H7 (cell line): ENCODE measurements around the gene SMIM10L1. TPM values are rescaled to one million over a fixed set of nuclear protein-coding genes. Genes with fewer than 3 reads are reported as not detected.

Experiments used
- DNase-seq: peaks from one replicate; pipeline ENCODE4 v3.0.0; 2012
- H3K27me3 ChIP-seq: 2 replicates; pipeline ENCODE4 v1.6.0; 2011; ENCODE audit warnings: mild to moderate bottlenecking, low read length; ENCODE audit not compliant: control insufficient read depth, insufficient read depth
- H3K36me3 ChIP-seq: replicated peaks from 2 replicates; pipeline ENCODE4 v1.5.1; 2011; ENCODE audit warnings: low read length; ENCODE audit not compliant: control insufficient read depth, insufficient read depth
- H3K4me3 ChIP-seq: 2 replicates; pipeline ENCODE4 v1.5.1; 2011; ENCODE audit warnings: low read depth, mild to moderate bottlenecking, control low read depth, low read length, moderate library complexity; ENCODE audit not compliant: insufficient read depth
- total RNA-seq: library from RNA; depleted of rRNA; stranded (reverse); fragments of >200 nt; shearing (Covaris generic); gene quantifications from 2 replicates; pipeline ENCODE4 v1.2.3, GENCODE V29; 2014; rRNA removed

Gene SMIM10L1
- 4.5 and 6.2 TPM in 2 replicates for total RNA-seq

DNA sequence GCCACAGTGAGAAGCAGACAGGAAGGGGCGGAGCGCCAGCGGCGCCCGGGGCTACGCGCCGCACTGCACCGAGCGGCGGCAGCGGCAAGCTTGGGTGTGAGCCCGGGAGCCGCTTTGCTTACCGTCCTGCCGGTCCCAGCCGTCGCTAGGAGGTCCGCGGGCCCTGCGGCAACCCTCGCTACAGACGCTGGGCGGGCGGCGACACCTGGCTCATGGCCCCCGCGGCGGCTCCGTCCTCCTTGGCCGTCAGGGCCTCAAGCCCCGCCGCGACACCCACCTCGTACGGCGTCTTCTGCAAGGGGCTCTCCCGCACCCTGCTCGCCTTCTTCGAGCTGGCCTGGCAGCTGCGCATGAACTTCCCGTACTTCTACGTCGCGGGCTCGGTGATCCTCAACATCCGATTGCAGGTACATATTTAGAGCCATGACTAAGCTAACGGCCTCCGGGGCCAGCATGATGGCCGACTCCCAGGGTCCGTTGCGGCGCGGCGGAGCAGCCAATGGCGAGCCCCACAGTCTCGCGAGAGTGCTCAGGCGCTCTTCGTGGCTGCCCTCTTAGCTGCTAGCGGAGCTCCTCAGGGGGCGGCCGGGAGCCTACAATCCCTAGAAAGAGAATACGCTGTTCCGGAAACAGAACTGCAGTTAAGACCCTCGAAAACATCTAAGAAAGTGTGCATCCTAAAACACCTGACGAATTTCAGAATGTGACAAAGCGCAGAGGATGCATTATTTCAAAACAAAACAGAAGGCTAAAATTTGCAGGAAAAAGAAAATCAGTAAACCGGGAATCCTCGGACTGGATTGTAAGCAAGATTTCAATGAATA lies at the start of gene SMIM10L1:
SMIM10L1 (plus strand) TSS at position 50 of the 824 bp plus-strand sequence; CDS start at position 213, 163 bp downstream.
- DNase-seq: peak; percentile 85
- Histone ChIP-seq H3K27me3 (no peaks in the 10 kb centered on the region), H3K4me3 (peak within 1 kb of the TSS; percentile 90), H3K36me3 (no peaks in the 10 kb centered on the region; the same call in 1 of the 2 replicates)

DNA sequence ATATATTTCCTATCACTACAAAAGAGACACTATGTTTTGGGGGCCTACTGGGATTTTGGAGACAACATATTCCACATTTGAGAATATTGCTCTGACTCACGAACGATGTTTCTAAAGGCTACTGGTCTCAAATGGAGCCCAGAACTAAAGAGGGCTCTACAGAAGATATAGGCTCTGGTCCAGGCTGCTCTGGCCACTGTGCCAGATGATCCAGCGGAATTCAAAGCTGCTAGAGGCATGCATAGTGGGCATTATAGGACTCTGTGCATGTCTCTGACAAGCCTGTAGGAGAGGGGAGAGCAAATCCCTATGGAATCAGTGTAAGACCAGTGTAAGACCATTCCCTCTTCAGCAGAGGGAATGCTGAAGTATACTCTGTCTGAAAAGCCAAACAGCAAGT lies 40.6 kb upstream of the SMIM10L1 start:
- no peak overlapping the region for H3K4me3 ChIP-seq
- no peaks in the 10 kb centered on the region for H3K27me3 ChIP-seq
- no peaks in the 10 kb centered on the region for H3K36me3 ChIP-seq

DNA sequence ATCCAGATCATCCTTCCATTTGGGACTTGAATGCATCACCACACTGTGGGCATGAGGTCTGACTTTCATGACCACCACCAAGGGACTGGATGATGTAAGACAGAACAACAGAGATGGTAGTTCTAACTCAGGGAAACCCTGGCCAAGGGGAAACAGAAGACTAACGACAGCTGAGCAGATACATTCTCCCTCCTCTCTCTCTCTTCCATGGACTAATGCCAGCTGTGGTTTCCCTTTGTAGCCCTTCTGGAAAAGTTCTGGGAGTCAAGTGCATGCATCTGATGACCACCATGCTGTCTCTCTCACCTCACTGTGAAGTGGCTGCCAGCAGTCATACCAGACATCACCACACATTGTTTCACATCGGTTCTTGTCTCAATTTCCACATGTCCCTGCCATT lies 40.0 kb upstream of the SMIM10L1 start:
- Histone ChIP-seq H3K4me3 (no peak overlapping the region), H3K27me3 (no peaks in the 10 kb centered on the region), H3K36me3 (no peaks in the 10 kb centered on the region)
- no peak for DNase-seq

More for the DNA sequence above, 40.6 kb upstream of the SMIM10L1 start:
- DNase-seq: no peak

DNA sequence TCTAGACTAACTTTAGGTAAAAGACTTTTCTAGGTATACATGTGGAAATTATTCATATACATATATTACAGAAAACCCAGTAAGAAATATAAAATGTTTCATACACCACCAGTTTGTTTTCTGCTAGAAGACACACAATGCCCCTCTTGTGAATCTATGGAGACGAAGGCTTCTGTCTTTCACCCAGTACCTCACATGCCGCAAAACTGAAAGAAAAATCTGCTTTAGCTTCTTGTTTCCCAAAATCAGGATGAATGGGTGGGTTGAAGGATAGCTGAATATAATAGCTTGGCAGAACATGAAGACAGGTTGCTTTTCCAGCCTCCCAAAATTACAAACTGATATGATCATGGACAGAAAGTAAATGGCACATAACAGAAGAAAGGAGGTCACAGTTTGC lies 37.8 kb upstream of the SMIM10L1 start:
- Histone ChIP-seq H3K4me3 (no peak overlapping the region), H3K27me3 (no peaks in the 10 kb centered on the region)

DNA sequence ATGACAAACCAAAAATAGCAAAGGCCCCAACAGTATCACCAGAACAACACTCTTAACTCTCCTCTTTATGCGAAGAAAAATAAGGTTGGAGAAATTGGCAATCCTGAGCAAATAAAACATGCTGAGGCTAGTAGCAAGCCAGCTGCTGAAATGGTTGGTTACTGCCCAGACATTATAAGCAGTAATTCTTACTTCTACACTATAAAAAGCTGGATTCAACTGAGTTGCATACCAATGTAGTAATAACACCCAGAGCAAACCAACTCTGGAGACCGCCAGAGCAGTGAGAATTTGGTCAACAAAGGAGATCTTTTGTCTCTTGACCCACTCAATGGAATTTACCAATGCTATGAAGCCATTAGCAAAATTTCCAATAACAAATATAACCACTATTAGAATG lies 37.2 kb upstream of the SMIM10L1 start:
- no peak overlapping the region for H3K4me3 ChIP-seq
- H3K36me3 ChIP-seq: no peaks in the 10 kb centered on the region
- no peaks in the 10 kb centered on the region for H3K27me3 ChIP-seq
- DNase-seq: no peak

More for the DNA sequence above, 37.8 kb upstream of the SMIM10L1 start:
- H3K36me3 ChIP-seq: no peaks in the 10 kb centered on the region
- no peak for DNase-seq

DNA sequence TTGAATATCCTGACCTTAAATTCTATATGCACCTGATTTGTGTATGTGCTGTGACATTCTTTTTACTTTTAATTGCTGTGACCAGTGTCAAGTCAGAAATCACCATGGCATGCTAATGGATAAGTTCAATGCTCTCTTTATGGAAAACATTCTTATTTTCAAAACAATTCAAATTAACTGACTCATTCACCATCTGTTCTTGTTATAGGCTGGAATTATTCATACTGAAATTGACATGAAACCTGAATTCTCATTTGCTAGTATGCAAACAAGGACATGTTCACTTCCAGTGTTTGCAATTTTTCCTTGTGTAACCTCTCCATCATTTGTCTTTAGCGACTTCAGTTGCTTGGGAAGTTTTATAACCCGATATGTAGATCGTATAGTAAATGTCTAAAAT lies 36.7 kb upstream of the SMIM10L1 start, which contains the start of gene TAS2R30:
TAS2R30 (minus strand) TSS at position 340 of the 400 bp plus-strand sequence. CDS start 400 bp downstream, outside the sequence.
- Histone ChIP-seq H3K4me3 (no peak within 1 kb of the TSS), H3K27me3 (no peaks in the 10 kb centered on the region), H3K36me3 (no peaks in the 10 kb centered on the region)
- DNase-seq: no peak

DNA sequence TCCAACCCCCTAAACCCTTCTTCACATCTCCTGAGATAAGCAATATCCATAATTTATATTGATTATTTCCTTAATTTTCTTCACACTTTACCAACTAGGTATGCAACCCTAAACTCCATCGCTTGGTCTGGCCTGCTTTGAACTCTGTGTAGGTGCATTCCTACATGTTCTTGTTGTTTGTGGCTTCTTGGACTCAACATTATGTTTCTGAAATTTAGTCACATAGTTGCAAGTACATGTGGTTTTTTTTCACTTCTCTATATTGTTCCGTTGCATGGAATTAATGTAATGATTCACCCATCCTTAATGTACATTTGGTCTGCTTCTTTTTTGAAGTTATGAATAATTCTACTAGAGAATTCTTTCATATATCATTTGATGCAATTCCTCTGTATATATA lies 34.9 kb upstream of the SMIM10L1 start:
- Histone ChIP-seq H3K36me3 (no peaks in the 10 kb centered on the region), H3K27me3 (no peaks in the 10 kb centered on the region), H3K4me3 (no peak overlapping the region)
- no peak for DNase-seq

DNA sequence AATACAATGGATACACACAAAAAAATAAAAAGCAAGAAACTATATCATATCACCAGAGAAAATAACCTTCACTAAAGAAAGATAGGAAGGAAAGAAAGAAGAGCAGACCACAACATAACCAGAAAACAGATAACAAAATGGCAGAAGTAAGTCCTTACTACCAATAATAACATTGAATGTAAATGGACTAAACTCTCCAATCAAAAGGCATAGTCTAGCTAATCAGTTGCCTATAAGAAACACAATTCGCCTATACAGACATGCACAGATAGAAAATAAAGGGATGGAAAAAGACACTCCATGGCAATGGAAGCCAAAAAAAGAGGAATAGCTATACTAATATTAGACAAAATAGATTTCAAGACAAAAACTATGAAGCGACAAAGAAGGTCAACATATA lies 27.6 kb upstream of the SMIM10L1 start:
- Histone ChIP-seq H3K27me3 (no peaks in the 10 kb centered on the region), H3K4me3 (no peak overlapping the region), H3K36me3 (no peaks in the 10 kb centered on the region)
- no peak for DNase-seq

DNA sequence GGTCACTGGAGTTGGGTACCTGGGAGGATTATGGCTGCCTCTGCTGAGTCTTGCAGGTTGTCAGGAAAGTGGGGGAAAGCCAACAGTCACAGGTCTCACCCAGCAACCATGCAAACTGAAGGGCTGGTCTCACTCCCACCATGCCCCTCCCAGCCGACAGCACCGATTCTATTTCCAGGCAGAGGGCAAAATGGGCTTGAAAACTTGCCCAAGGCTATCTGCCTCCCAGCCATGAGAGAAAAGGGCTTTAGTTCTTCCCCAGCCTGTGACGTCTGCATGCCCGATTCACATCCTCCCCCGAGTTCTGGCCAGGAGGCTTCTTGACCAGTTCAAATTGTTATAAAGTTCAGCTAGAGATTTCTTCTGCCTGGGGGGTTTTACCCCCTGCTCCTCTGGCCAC lies 26.7 kb upstream of the SMIM10L1 start:
- DNase-seq: no peak
- H3K27me3 ChIP-seq: no peaks in the 10 kb centered on the region
- H3K36me3 ChIP-seq: no peaks in the 10 kb centered on the region
- no peak overlapping the region for H3K4me3 ChIP-seq

DNA sequence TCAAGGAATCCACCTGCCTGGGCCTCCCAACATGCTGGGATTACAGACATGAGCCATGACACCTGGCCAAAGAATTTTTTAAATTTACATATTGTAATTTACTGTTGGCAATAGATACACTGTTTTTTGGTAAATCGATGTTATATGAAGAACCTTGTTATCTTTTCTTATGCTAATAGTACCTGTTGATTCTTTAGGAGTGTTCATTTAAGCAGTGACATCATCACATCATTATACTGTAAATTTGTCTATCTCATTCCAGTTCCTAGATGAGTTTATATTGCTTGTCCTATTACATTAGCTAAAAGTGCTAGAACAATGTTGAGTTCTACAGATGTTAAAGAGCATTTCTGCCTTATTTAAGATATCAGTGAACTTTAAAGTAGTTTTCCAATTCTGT lies 23.6 kb upstream of the SMIM10L1 start:
- DNase-seq: no peak
- Histone ChIP-seq H3K4me3 (no peak overlapping the region), H3K27me3 (no peaks in the 10 kb centered on the region), H3K36me3 (peaks cover 2% of the 10 kb centered on the region; the same call in 1 of the 2 replicates)

DNA sequence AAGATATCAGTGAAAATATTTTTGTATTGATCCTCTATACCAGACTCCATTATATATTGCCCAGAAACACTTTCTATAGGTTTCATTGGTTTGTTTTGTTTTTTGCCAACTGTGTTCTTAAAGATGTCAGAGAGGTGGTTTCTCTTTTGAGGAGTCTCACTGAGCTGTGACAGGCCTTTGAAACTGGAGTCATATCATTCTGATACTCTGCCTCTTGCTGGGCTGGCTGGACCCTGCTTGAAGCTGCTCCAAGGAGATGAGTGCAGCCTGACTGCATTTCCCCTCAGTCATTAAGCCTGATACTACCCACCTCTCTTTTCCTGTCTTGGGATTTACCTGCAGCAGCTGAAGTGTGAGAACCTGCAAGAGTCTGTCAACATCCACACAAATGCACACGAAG lies 20.2 kb upstream of the SMIM10L1 start:
- H3K4me3 ChIP-seq: no peak overlapping the region
- no peak for DNase-seq
- H3K27me3 ChIP-seq: no peaks in the 10 kb centered on the region
- H3K36me3 ChIP-seq: peaks cover 2% of the 10 kb centered on the region; the same call in 1 of the 2 replicates

DNA sequence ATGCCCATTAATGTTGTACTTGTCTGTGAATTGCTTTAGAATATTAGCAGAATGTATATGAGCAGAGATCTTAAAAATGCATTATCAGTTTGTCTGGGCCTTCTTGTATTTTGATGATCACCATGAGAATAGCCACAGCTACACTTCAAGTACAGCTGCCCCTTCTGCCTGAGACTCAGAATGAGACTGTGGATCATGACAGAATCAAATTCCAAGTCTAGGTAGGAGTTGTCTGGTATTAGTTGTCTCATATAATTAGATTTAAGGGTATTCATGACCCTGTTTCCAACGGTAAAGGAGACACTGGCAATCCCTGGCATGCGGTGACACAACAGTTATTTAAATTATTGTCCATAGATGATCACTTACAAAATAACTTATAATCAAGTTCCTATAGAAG lies 18.3 kb upstream of the SMIM10L1 start:
- no peak for DNase-seq
- Histone ChIP-seq H3K36me3 (peaks cover 2% of the 10 kb centered on the region; the same call in 1 of the 2 replicates), H3K4me3 (no peak overlapping the region), H3K27me3 (no peaks in the 10 kb centered on the region)

DNA sequence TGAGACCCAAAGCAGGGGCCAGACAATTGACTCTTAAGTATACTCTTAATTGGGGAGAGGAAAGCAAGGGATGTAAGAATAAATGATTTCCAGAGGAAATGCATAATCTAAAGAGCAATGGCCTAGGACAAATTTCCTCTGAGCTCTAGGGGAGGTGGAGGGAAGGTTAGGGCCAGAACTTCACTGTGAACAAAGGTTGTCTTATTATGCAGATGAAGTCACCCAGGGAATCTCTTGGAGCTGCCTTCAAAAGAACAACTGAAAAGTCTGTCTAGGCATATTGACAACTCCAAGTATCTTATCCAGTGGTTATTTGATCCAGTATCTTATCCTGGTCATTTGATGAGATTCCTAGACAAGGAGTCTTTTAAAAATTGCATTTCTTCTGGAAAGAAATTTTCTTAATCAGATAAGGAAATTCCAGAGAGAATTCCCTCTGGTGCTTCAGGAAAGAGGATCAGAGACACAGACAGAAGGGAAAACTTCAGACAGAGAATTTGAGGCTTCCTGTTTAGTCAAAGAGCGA lies 16.5 kb upstream of the SMIM10L1 start:
- Histone ChIP-seq H3K27me3 (no peaks in the 10 kb centered on the region), H3K4me3 (no peak overlapping the region), H3K36me3 (peaks cover 2% of the 10 kb centered on the region; the same call in 1 of the 2 replicates)
- no peak for DNase-seq

DNA sequence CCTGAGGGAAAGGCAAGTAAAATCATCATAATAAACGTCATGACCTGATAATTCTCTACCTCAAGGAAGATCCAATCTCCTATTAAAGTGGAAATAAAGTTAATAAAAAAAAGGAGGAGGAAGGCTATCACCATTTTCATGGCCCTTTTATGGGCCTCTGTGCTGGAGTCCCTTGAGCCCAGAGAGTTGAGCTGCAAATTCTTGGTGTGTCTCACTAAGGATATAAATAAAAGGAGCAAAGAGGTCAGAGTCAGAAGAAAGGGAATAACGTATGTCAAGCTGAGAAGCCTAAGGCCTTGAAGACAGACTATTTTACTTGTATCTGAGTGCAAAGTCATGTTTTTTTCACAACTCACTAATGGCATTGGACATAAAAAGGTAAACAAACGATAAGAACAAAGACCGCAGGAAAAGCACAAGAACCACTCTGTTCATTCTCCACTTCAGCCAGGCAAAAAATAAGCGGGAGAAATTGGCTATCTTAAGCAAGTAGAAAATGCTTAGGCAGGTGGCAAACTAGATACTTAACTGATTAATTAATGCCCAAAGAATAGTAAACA lies 12.0 kb upstream of the SMIM10L1 start:
- Histone ChIP-seq H3K27me3 (no peaks in the 10 kb centered on the region), H3K36me3 (no peaks in the 10 kb centered on the region; the same call in 1 of the 2 replicates)
- no peak for DNase-seq

DNA sequence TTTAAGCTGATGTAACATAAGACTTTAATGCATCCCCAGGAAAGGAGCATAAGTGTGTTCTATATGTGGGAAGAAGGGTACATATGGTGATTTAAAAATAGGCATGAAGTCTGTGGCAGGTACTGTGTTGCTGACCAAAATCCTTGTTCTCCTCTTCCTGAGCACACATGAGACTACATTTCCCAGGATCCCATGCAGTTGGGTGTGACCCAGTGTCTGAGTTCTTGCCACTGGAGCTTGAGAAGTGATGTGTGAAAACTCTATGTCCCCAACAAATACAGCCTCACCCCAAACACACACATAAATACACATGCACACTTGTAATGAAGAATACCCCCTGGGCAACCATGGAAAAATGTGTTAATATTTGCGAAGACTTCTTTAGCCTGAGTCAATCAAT lies 8.5 kb upstream of the SMIM10L1 start:
- Histone ChIP-seq H3K27me3 (no peaks in the 10 kb centered on the region), H3K36me3 (peaks cover 3% of the 10 kb centered on the region), H3K4me3 (no peak overlapping the region)
- DNase-seq: no peak

More for the DNA sequence above, 12.0 kb upstream of the SMIM10L1 start:
- H3K4me3 ChIP-seq: no peak overlapping the region
